ENCODE data around the gene WRAP53. TPM values are rescaled to one million over a fixed set of nuclear protein-coding genes. Genes with fewer than 3 reads are reported as not detected.
A peak's percentile ranks its signal among the peaks of the same experiment; 100 is the strongest.

WRAP53 gene
- polyA plus RNA-seq, 1 of the 3 experiments (the other 2 are of a cell fraction): 8.6 TPM

GRCh38 chr17:7711051-7711755 is 22.9 kb downstream of the WRAP53 start:
- H2AFZ ChIP-seq (ENCODE audit: low read depth): no peak overlapping the region
- no peaks in the 10 kb centered on the region for H3K9me3 ChIP-seq
- no peak for TF ChIP-seq ELF1 (IDR thresholded peaks at IDR 0.05)
- TF ChIP-seq CTCF (IDR thresholded peaks at IDR 0.05): peak; percentile 30; the same call in 1 of the 2 replicates
- TF ChIP-seq MEF2A (IDR thresholded peaks at IDR 0.05; ENCODE audit: borderline replicate concordance, low read depth): no peak
- TF ChIP-seq NRF1 (IDR thresholded peaks at IDR 0.05; ENCODE audit: low read depth, low read length): no peak
- CTCF ChIA-PET: interaction anchor here (8.2 kb wide), 1 partner anchor 23 kb away, joined by 82 read pairs; the partner anchor contains the start of genes TP53 and WRAP53
- H3K9me2 ChIP-seq: no peaks in the 10 kb centered on the region
- whole genome bisulfite sequencing (ENCODE audit: low lambda C conversion rate): 86% methylated on average over 7 of the region's 7 CpGs
- no peak overlapping the region for H3K9ac ChIP-seq
- no peak overlapping the region for H3K27ac ChIP-seq (ENCODE audit: low read depth in 2 of 2, low read length in 1 of 2)
- H3K4me2 ChIP-seq: no peak overlapping the region
- no peaks in the 10 kb centered on the region for H3K79me2 ChIP-seq (ENCODE audit: insufficient read depth)
- peaks cover 0 to 2% of the 10 kb centered on the region in 2 experiments for H3K36me3 ChIP-seq (replicated peaks in 1 of 2; ENCODE audit: control insufficient read depth in 1 of 2, insufficient read depth in 2 of 2, low read length in 1 of 2)
- no peak overlapping the region for H3K4me3 ChIP-seq (ENCODE audit: low read depth in 2 of 2, low read length in 1 of 2)
- peak; percentile 60 for DNase-seq
- no peaks in the 10 kb centered on the region for H3F3A ChIP-seq (replicated peaks; ENCODE audit: insufficient read depth)
- POLR2A ChIA-PET: no interaction called here
- H3K27me3 ChIP-seq (ENCODE audit: insufficient read depth): no peaks in the 10 kb centered on the region
- H4K20me1 ChIP-seq (ENCODE audit: insufficient read depth): no peaks in the 10 kb centered on the region
- H3K4me1 ChIP-seq (ENCODE audit: control insufficient read depth in 1 of 2, insufficient read depth in 2 of 2, low read depth in 1 of 2, low read length in 1 of 2): peaks cover 0 to 27% of the 10 kb centered on the region in 2 experiments; a peak in 1 of 4 replicates

GRCh38 chr17:7712111-7712771 is 24.0 kb downstream of the WRAP53 start:
- H3K9me3 ChIP-seq: no peaks in the 10 kb centered on the region
- no peaks in the 10 kb centered on the region for H3K9me2 ChIP-seq
- H3K27me3 ChIP-seq (ENCODE audit: insufficient read depth): no peaks in the 10 kb centered on the region
- DNase-seq: peak; percentile 70
- peaks cover 0 to 2% of the 10 kb centered on the region in 2 experiments for H3K36me3 ChIP-seq (replicated peaks in 1 of 2; ENCODE audit: control insufficient read depth in 1 of 2, insufficient read depth in 2 of 2, low read length in 1 of 2)
- H2AFZ ChIP-seq (ENCODE audit: low read depth): no peak overlapping the region
- no peak for TF ChIP-seq TCF12 (IDR thresholded peaks at IDR 0.05)
- TF ChIP-seq EZH2phosphoT487 (IDR thresholded peaks at IDR 0.05; ENCODE audit: borderline replicate concordance, low read depth): no peak
- no peak for TF ChIP-seq YY1 (IDR thresholded peaks at IDR 0.05; ENCODE audit: low read depth)
- TF ChIP-seq IRF3 (IDR thresholded peaks at IDR 0.05; ENCODE audit: low read depth, low read length): no peak
- no peak for TF ChIP-seq SIN3A (IDR thresholded peaks at IDR 0.05; ENCODE audit: borderline replicate concordance, low read depth, low read length)
- TF ChIP-seq TEAD4 (IDR thresholded peaks at IDR 0.05; ENCODE audit: borderline replicate concordance, insufficient read depth): no peak
- no peak for TF ChIP-seq NFIC (IDR thresholded peaks at IDR 0.05; ENCODE audit: borderline replicate concordance)
- TF ChIP-seq CHD2 (IDR thresholded peaks at IDR 0.05; ENCODE audit: low read length, partially characterized antibody): no peak
- no peak for TF ChIP-seq USF2 (IDR thresholded peaks at IDR 0.05; ENCODE audit: borderline replicate concordance, low read depth, low read length)
- CTCF ChIA-PET: interaction anchor here (8.2 kb wide), 1 partner anchor 24 kb away, joined by 82 read pairs; the partner anchor contains the start of genes TP53 and WRAP53
- no peaks in the 10 kb centered on the region for H3F3A ChIP-seq (replicated peaks; ENCODE audit: insufficient read depth)
- 30% methylated on average over 14 of the region's 19 CpGs for WGBS (ENCODE audit: low lambda C conversion rate)
- no peaks in the 10 kb centered on the region for H3K79me2 ChIP-seq (ENCODE audit: insufficient read depth)
- H3K4me2 ChIP-seq: no peak overlapping the region
- H3K4me3 ChIP-seq (ENCODE audit: low read depth in 2 of 2, low read length in 1 of 2): no peak overlapping the region
- no peaks in the 10 kb centered on the region for H4K20me1 ChIP-seq (ENCODE audit: insufficient read depth)
- H3K4me1 ChIP-seq (ENCODE audit: control insufficient read depth in 1 of 2, insufficient read depth in 2 of 2, low read depth in 1 of 2, low read length in 1 of 2): peaks cover 0 to 24% of the 10 kb centered on the region in 2 experiments; a peak in 1 of 4 replicates
- POLR2A ChIA-PET: no interaction called here
- H3K9ac ChIP-seq: no peak overlapping the region
- no peak overlapping the region for H3K27ac ChIP-seq (ENCODE audit: low read depth in 2 of 2, low read length in 1 of 2)
